GM19438 (cell line): ENCODE measurements around the gene OR11H1.
"Not testable (repeated sequence)": the region's sequence is repeated elsewhere in the genome, so short reads cannot be mapped to it uniquely, and the experiment has no call there.

Source experiments
- ATAC-seq: cut with Tn5 transposase; IDR thresholded peaks from one replicate; pipeline ENCODE4 v1.9.1; 2021; ENCODE audit warnings: low read depth; ENCODE audit not compliant: unreplicated experiment

The OR11H1 gene, protein sequence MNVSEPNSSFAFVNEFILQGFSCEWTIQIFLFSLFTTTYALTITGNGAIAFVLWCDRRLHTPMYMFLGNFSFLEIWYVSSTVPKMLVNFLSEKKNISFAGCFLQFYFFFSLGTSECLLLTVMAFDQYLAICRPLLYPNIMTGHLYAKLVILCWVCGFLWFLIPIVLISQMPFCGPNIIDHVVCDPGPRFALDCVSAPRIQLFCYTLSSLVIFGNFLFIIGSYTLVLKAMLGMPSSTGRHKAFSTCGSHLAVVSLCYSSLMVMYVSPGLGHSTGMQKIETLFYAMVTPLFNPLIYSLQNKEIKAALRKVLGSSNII

DNA sequence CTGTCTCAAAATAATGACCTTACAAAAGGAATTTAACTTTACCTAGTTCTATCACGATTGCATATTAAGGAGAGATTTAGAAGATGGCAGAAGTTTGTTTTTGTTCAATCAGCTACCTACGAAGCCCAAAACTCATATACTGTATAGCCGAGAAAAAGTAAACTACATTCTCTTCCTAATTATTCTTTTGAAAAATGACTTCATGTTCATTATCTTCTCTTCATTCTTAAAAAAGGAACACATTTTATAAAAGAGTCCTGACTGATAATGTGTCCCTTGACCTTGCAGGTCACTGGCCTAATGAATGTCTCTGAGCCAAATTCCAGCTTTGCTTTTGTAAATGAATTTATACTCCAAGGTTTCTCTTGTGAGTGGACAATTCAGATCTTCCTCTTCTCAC, at the start of gene OR11H1:
Gene OR11H1, plus strand, starts transcription at position 301 of the 400 bp plus-strand sequence. Its CDS starts 0 bp downstream, at position 301.
- ATAC-seq: not testable (repeated sequence)

DNA sequence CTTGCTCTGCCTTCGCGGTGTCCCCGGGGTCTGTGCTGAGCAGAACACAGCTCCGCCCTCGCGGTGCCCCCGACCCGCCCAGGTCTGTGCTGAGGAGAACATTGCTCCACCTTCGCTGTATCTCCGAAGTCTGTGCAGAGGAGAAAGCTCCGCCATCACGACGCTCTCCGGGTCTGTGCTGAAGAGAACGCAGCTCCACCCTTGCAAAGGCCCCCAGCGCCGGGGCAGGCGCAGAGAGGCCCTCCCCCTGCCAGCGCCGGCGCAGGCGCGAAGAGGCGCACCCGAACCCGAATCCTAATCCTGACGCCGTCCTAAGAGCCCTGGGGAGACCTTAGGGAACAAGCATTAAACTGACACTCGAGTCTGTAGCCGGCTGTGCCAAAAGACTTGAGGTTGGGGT, 18.0 kb upstream of the OR11H1 start:
- not testable (repeated sequence) for ATAC-seq

DNA sequence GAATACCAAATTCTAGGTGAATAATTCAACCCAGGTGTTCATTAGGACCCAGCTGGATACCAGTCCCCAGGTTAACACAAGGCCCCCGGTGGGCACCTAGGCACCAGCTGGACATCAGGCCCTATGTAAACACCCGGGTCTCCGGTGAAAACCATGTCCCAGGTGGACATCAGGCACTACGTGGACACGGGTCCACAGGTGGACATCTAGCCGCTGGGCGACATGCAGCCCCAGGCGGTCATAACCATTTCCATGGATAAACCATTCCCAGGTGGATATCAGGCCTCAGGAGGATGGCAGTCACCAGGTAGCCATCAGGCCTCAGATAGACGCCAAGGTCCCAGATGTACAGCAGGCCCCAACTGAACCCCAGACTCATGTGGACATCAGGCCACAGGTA, 12.1 kb upstream of the OR11H1 start:
- ATAC-seq: not testable (repeated sequence)

DNA sequence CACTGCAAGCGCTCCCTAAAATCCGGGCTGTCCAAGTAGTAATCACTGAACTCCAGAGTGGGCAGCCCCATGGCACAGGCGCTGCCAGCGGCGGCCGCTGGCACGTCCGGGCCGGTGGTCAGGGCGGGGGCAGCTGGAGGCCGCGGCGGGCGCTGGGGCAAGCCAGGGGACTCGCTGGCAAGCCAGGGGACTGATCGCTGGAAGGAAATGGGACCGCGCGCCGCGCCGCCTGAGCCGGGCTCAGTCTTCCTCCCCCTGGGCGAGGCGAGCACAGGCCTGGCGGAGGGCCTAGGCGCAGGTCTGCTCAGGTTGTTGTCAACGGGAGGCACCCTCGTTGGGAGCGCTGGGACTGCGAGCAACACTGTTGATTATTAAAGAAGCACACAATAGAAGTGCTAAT, 25.8 kb downstream of the OR11H1 start:
- not testable (repeated sequence) for ATAC-seq

DNA sequence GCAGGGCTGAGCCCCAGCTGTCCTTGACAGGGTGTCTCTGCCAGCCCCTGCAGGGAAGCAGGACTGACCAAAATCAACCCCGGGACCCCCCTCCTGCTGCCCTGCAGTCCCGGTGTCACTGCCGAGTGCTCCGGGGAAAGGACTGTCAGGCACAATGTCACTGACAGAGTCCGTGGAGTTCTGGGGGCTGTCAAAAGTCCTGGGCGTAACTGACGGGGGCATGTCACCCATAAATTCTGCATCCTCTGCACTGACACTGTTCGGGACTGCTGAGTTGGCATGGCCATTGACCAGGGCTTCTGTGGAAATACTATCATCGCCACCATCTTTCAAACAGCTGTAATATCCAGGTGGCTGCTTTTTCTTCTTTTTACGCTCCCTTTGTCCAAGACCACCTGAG, 35.5 kb downstream of the OR11H1 start:
- not testable (repeated sequence) for ATAC-seq

DNA sequence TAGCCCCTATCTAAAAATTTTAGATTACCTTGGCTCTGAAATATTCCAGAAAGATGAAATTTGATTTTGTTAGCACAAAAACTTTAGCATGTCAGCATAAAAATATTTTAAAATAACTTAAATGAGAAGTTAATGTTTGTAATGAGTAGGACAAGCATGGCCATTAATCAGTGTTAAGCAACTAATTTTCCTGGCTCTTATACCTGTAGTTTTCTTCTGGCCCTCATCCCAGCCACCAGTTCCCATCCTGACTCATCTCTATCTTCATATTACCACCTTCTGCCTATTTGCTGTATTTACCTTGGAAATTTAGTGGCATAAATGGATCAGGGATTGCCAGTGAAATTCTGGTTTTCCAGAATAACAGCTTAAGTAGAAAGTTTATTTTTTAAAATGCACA, 37.1 kb downstream of the OR11H1 start:
- ATAC-seq: not testable (repeated sequence)
